NCI-H1092 (cell line): ENCODE measurements around the gene LTB.

Experiments used
- DNase-seq: peaks from one replicate; lab custom pipeline; 2025; lab: John Stamatoyannopoulos, UW

Gene LTB

GRCh38 chr6:31582230-31582643 is at the start of gene LTB:
Gene LTB, minus strand, starts transcription at chr6:31582424. Its CDS starts 7 bp downstream, at chr6:31582417.
- no peak for DNase-seq

DNA sequence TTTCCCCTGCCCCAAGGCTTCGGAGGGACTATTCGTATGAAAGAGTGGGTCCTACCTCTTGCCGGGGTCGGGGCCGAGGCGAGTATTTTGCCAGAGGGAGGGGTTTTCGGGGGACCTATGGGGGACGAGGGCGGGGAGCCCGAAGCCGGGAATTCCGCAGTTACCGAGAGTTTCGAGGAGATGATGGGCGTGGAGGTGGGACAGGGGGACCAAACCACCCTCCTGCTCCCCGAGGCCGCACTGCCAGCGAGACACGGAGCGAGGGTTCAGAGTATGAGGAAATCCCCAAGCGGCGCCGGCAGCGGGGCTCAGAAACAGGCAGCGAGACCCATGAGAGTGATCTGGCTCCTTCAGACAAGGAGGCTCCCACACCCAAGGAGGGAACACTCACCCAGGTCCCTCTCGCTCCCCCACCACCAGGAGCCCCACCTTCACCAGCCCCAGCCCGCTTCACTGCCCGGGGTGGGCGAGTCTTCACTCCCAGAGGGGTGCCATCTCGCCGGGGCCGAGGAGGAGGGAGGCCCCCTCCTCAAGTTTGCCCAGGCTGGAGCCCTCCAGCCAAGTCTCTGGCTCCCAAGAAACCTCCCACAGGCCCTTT is 49.6 kb upstream of the LTB start:
- no peak for DNase-seq

DNA sequence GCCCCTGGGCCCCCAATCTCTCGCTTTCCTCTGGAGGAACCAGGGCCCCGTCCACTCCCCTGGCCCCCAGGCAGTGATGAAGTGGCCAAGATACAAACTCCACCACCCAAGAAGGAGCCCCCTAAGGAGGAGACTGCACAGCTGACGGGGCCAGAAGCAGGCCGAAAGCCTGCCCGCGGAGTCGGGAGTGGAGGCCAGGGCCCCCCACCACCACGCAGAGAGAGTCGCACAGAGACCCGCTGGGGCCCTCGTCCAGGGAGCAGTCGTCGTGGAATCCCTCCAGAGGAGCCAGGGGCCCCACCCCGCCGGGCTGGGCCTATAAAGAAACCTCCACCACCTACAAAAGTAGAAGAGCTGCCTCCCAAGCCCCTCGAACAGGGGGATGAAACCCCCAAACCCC is 49.0 kb upstream of the LTB start:
- no peak for DNase-seq

DNA sequence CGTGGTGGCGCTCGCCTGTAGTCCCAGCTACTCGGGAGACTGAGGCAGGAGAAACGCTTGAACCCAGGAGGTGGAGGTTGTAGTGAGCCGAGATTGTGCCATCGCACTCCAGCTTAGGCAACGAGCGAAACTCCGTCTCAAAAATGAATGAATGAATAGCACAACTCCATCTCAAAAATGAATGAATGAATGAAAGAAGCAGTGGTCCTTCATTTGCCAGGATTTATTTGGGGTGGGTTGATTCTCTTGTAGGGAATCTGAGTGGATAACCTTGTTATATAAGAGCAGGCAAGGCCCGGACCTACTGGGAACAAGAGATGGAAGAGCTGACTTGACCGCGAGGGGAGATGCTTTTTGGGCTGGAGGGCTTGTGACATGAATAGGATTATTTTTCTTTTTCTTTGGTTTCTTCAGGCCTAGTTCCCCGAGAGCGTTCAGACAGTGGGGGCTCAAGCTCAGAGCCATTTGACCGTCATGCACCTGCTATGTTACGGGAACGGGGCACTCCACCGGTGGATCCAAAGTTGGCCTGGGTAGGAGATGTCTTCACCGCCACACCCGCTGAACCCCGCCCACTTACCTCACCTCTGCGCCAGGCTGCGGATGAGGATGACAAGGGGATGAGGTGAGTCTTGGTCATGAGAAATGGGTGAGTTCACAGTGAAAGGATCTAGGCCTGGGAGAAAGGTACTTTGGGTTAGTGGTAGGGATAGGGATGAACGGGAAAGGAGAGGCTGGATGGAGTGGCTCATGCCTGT is 48.1 kb upstream of the LTB start:
- DNase-seq: no peak

GRCh38 chr6:31629014-31629413 is 46.8 kb upstream of the LTB start:
- no peak for DNase-seq

GRCh38 chr6:31627690-31628287 is 45.6 kb upstream of the LTB start:
- no peak for DNase-seq

- no peak for DNase-seq
Observed at GRCh38 chr6:31626952-31627351, 44.7 kb upstream of the LTB start.

GRCh38 chr6:31624070-31624469 is 41.8 kb upstream of the LTB start:
- DNase-seq: no peak

GRCh38 chr6:31622684-31623091 is 40.5 kb upstream of the LTB start:
- DNase-seq: no peak

DNA sequence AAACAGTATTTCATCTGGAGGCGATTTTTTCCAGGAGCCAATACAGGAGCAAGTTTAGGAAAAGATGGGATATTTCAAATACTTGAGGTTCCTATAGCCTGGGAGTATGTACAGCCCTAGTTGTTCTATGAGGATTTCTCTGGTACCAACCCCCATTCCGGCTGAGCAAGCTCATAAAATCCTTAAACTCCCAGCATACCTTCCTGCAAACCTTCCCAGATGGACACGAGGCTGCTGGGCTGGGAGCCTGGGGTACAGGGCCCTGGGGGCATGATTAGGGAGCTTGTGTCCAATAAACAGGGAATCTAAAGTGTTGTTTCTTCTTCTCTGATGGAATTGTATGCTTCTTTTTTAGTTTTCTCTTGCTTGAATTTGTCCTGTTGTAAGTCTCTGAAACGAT is 39.8 kb upstream of the LTB start:
- no peak for DNase-seq

DNA sequence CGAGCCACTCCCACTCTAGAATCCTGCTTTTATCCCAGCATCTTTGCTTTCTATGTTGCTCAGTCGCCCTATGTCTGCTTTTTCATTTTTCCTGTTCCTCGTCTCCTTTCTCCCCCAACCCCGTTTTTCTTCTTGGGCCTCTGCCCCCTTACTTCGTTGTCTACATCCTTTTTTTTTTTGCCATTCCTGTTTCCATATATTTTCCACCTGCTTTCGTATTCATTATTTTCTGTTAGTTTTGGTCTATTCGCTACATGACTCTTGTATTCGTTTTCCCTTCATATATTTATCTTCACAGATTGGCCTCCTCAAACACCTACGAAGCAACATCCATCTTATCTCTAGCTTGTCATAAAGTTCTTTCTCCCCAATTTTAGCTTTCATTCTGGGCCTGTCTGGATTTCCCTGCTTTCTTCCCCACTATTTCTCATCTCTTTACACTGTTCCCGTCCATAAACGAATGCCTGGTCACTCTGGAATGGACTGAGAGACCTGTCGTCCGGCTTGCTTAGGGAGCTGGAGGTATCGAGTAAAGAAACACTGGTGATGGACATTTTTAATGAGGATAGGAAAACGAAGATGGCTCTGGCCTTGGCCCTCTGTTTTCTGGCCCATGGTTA is 39.2 kb upstream of the LTB start:
- no peak for DNase-seq

- peak; percentile 36 for DNase-seq
Observed at GRCh38 chr6:31620586-31621319, 38.5 kb upstream of the LTB start, which contains the start of gene PRRC2A. Gene PRRC2A, plus strand, starts transcription at chr6:31620715. Its CDS starts 2,075 bp downstream, at chr6:31622790.

DNA sequence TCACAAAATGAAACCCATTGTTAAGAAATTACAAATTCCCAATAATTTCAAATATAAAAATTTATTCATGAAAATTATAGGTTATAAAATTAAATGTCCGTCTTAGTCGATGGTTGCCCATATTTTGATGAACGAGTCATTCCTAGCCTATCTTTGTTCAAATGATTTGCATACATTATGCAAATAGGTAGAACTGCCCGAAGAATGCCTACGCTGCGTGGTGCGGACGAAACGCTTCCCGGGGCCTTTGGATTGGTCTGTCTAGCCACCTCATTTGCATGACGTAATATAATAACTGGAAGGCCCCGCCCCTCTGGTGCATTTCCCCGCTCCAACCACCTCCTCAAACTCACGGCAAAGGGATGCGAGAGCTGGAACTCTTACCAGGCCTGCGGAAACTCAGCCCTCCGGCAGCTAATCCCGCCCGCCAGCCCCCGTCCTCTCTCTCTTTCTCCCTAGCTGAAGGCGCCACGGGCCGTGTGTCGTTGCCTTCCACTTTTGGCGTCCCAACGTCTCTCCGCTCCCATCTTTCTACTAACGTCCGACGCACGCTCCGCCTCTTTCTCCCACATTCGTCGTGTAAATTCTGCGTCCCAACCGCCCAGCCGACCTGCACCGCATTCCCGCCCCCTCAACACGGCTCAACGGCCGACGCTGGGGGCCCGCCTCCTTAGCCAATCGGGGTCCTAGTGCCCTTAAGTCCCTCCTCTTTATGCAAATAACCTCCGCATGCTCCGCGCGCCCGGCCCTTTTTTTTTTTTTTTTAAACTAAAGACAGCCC is 37.8 kb upstream of the LTB start:
- peak; percentile 93 for DNase-seq

DNA sequence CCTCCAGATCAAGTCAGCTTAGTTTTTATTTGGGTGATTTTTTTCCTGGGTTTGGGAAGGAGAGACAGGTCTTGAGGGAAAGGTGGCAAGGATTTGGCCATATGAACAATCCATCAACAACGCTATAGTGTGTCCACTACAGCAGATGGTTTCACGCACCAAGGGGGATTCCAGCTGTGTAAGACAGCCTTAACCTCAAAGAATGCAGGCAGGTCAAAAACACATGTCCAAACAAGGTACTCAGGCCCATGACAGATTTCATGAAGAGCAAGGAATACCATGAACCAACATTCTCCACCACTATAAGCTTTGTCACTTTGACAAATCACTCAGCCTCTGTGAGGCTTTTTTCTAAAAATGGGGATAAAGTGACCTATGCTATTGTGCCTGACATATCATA is 34.8 kb upstream of the LTB start:
- DNase-seq: no peak

DNA sequence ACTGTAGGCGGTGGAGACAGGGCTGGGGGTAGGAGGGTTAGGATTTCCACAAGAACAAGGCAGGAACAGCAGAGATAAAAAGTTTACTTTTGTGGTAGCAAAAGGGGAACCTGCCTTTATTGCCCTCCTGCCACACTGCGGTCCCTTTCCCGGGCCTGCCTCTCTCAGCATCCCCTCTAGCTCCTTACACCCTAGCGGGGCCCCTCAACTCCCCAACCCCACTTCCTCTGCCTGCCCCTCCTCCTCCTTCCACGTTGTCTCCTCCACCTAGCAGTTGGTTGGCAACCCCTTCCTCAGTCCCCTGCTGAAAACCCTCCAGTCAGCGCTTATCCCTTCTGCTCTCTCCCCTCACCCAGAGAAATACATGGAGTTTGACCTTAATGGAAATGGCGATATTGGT is 33.5 kb upstream of the LTB start:
- DNase-seq: no peak

DNA sequence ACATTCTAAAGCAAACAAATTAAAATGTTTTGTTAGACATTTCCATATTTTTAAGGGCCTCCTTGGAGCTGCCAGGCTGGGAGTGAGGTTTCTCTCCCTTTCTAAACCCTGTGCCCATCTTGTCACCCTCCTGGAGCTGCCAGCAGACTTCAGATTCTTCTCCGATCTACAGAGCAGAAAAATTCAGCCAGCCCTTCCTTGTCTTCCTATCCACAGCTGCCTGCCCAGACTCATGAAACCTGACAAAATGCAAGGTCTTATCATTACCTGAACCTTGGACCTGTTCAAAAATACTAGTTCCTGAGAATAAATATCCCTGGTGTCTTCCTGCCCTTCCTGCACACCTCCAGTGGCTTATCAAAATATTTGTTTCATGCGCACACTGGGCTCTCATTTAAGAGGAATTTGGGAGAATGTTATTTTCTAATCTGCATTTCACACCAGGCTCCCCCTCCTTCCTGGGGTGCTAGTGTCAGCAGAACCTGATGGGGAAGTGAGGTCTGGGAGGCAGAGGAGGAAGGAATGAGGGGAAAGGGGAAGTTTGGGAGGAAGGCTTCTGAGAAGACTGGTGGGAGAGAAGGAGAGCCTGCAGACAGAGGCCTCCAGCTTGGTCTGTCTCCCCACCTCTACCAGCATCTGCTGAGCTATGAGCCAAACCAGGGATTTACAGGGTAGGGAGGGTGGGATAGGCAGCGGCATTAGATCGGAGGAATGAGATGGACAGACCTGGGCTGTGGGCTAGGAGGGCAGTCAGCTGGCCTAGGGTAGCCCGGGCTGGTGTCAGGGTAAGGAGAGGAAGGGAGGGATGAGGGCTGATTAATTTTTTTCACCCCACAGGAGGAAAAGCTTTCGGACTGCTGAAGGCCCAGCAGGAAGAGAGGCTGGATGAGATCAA is 32.7 kb upstream of the LTB start, which contains the start of gene AIF1:
AIF1 (plus strand) TSS at position 551 of the 895 bp plus-strand sequence; CDS start at position 647, 96 bp downstream.
- no peak for DNase-seq

- DNase-seq: no peak
Observed at GRCh38 chr6:31614075-31614619, 31.9 kb upstream of the LTB start.

DNA sequence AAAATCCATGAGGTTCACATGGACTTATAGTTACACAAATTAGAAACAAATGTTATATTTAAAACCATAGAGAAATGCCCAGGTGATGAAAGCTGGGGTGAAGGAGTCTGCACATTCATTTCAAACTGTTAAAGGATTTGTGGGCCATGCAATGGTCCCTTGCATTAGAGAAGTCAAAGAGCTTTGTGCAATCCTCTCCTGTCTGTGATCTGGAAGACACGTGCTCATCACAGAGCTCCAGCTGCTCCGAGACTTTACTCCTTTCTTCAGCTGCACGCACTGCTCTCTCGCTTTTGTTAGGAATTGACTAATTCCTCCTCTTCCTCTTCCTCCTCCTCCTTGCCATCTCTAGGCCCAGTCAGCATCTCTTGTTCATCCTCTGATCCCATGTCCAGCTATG is 28.7 kb upstream of the LTB start:
- DNase-seq: no peak

DNA sequence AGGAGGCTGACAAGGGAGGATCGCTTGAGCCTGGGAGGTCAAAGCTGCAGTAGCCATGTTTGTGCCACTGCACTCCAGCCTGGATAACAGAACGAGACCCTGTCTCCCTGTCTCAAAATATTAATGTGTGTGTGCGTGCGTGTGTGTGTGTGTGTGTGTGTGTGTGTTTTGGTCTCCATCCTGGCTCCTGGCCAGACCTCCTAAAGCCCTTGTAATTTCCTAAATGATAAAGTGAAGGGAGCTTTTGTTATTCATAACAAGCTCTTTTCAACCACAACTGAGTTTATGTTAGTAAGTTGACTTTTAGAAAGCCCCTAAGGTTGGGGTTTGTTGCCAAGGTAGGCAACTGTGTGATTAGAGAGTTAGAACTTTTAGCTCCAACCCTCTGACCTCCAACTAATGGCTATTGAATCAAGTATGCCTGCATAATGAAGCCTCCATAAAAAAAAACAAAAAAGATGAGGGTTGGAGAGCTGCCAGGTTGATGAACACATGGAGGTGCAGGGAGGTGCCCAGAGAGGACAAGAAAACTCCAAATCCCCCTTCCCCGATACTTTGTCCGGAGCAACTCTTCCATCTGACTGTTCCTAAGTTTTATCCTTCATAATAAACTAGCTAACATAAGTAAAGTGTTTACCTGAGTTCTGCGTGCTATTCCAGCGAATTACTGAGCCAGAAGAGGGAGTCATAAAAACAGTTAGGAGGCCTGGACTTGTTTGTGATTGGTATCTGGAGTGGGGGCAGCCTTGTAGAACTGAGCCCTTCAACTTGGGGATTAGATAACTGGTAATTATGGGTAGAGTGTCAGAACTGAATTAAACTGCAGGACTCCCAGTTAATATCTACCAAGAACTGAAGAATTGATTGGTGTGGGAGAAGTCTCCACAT is 27.5 kb upstream of the LTB start:
- no peak for DNase-seq
